IMR-90 (cell line): ENCODE measurements around the gene ARAP1. TPM values are rescaled to one million over a fixed set of nuclear protein-coding genes. Genes with fewer than 3 reads are reported as not detected.

Source experiments
- ATAC-seq: fragments of 200-7000 bp; cut with Tn5 transposase; 2 replicates; pipeline ENCODE4 v1.9.1; 2020; ENCODE audit warnings: low read depth, mild to moderate bottlenecking, moderate library complexity
- BruUV-seq: library from RNA; stranded (reverse); fragments of 400-500 nt; replicated peaks from 2 replicates; lab custom pipeline; 2021; lab: Mats Ljungman, UMichigan
- CTCF ChIA-PET: fragments of 300-600 bp; formaldehyde crosslinking; extraction: SDS; loops from one replicate; lab custom pipeline; 2021; ENCODE audit warnings: antibody characterized with exemption; lab: Yijun Ruan, JAX
- POLR2A ChIA-PET: fragments of 300-600 bp; sonication (Branson Sonifier 250); formaldehyde crosslinking; loops from one replicate; lab custom pipeline; 2022; ENCODE audit warnings: antibody characterized with exemption; ENCODE audit not compliant: unreplicated experiment; lab: Charles Lee
- DNase-seq: peaks from one replicate; pipeline ENCODE4 v3.0.0; 2013
- H2AFZ ChIP-seq: replicated peaks from 2 replicates; pipeline ENCODE3; 2013; ENCODE audit warnings: low read length, mild to moderate bottlenecking; ENCODE audit not compliant: poor library complexity
- H2AK5ac ChIP-seq: 2 replicates; pipeline ENCODE4 v1.6.1; 2013; ENCODE audit warnings: low read depth, low read length, inconsistent platforms
- H2AK9ac ChIP-seq: replicated peaks from 2 replicates; pipeline ENCODE3; 2013; ENCODE audit warnings: mild to moderate bottlenecking, low read depth, low read length, moderate library complexity; ENCODE audit not compliant: poor library complexity
- H2BK120ac ChIP-seq: 2 replicates; pipeline ENCODE4 v1.6.1; 2013; ENCODE audit warnings: low read depth, low read length, inconsistent platforms
- H2BK15ac ChIP-seq: 3 replicates; pipeline ENCODE4 v1.6.1; 2013; ENCODE audit warnings: low read depth, low read length, inconsistent platforms
- H2BK20ac ChIP-seq: 2 replicates; pipeline ENCODE4 v1.6.1; 2013; ENCODE audit warnings: low read depth, mild to moderate bottlenecking, inconsistent platforms, low read length, moderate library complexity
- H2BK5ac ChIP-seq: 2 replicates; pipeline ENCODE4 v1.6.1; 2013; ENCODE audit warnings: mild to moderate bottlenecking, low read depth, low read length, inconsistent platforms; ENCODE audit not compliant: poor library complexity, severe bottlenecking
- H3K14ac ChIP-seq: replicated peaks from 2 replicates; pipeline ENCODE4 v1.6.1; 2013; ENCODE audit warnings: low read depth, low read length, inconsistent platforms
- H3K18ac ChIP-seq: 2 replicates; pipeline ENCODE4 v1.6.1; 2013; ENCODE audit warnings: low read depth, low read length, control low read depth
- H3K23ac ChIP-seq: 2 replicates; pipeline ENCODE4 v1.6.1; 2013; ENCODE audit warnings: low read depth, low read length, inconsistent platforms
- H3K27ac ChIP-seq: 2 replicates; pipeline ENCODE4 v1.5.1; 2013; ENCODE audit warnings: mild to moderate bottlenecking, control low read depth, low read length; ENCODE audit not compliant: insufficient read depth
- H3K27me3 ChIP-seq: 2 replicates; pipeline ENCODE4 v1.6.1; 2013; ENCODE audit warnings: low read length; ENCODE audit not compliant: control insufficient read depth, insufficient read depth
- H3K36me3 ChIP-seq: 2 replicates; pipeline ENCODE4 v1.6.1; 2013; ENCODE audit warnings: low read length, mixed read lengths; ENCODE audit not compliant: control insufficient read depth, insufficient read depth
- H3K4ac ChIP-seq: 2 replicates; pipeline ENCODE4 v1.6.1; 2013; ENCODE audit warnings: low read depth, low read length, inconsistent platforms
- H3K4me1 ChIP-seq: 2 replicates; pipeline ENCODE4 v1.6.1; 2013; ENCODE audit warnings: low read length, mixed read lengths; ENCODE audit not compliant: control insufficient read depth, insufficient read depth
- H3K4me2 ChIP-seq: 2 replicates; pipeline ENCODE4 v1.6.1; 2013; ENCODE audit warnings: low read depth, mild to moderate bottlenecking, control low read depth, low read length, moderate library complexity
- H3K4me3 ChIP-seq: 2 replicates; pipeline ENCODE4 v1.5.1; 2013; ENCODE audit warnings: low read depth, mild to moderate bottlenecking, control low read depth, low read length, moderate library complexity; ENCODE audit not compliant: insufficient read depth
- H3K56ac ChIP-seq: 2 replicates; pipeline ENCODE4 v1.6.1; 2013; ENCODE audit warnings: low read length, inconsistent platforms; ENCODE audit not compliant: insufficient read depth; ENCODE audit errors: extremely low read depth
- H3K79me1 ChIP-seq, 2 experiments: 2 replicates each; pipeline ENCODE4 v1.6.1; 2013; ENCODE audit warnings: low read length in 2 of 2, inconsistent platforms in 1 of 2, low read depth in 1 of 2
- H3K9ac ChIP-seq: 2 replicates; pipeline ENCODE4 v1.6.1; 2013; ENCODE audit warnings: low read depth, low read length, control low read depth
- H3K9me1 ChIP-seq: 2 replicates; pipeline ENCODE4 v1.6.1; 2013; ENCODE audit warnings: low read length, inconsistent platforms; ENCODE audit not compliant: insufficient read depth
- H3K9me3 ChIP-seq: 2 replicates; pipeline ENCODE4 v1.6.1; 2013; ENCODE audit warnings: low read length; ENCODE audit not compliant: control insufficient read depth, insufficient read depth
- H4K20me1 ChIP-seq: 2 replicates; pipeline ENCODE4 v1.6.1; 2013; ENCODE audit warnings: low read length, inconsistent platforms; ENCODE audit not compliant: insufficient read depth
- H4K5ac ChIP-seq: 2 replicates; pipeline ENCODE4 v1.6.1; 2013; ENCODE audit warnings: mild to moderate bottlenecking, low read depth, low read length, control low read depth
- H4K8ac ChIP-seq, 2 experiments: 2 replicates each; pipeline ENCODE4 v1.6.1; 2013; ENCODE audit warnings: low read depth in 2 of 2, low read length in 2 of 2, control low read depth in 1 of 2, inconsistent platforms in 1 of 2
- H4K91ac ChIP-seq: 2 replicates; pipeline ENCODE4 v1.6.1; 2013; ENCODE audit warnings: low read depth, low read length, inconsistent platforms; ENCODE audit not compliant: insufficient read depth
- BHLHE40 ChIP-seq: fragments of 150-350 bp; IDR thresholded peaks from 2 replicates; pipeline ENCODE4 v1.6.1; 2016; ENCODE audit warnings: mild to moderate bottlenecking, low read depth, low read length
- CEBPB ChIP-seq: IDR thresholded peaks from 2 replicates; pipeline ENCODE4 v1.6.1; 2012; ENCODE audit warnings: low read depth, low read length, improper control_type of control experiment
- CHD1 ChIP-seq: IDR thresholded peaks from 2 replicates; pipeline ENCODE4 v1.6.1; 2012; ENCODE audit warnings: low read depth, low read length, improper control_type of control experiment
- ELK1 ChIP-seq: fragments of 150-350 bp; IDR thresholded peaks from 2 replicates; pipeline ENCODE4 v1.6.1; 2016; ENCODE audit warnings: low read depth, mild to moderate bottlenecking, low read length, moderate library complexity, borderline replicate concordance
- FOS ChIP-seq: fragments of 150-350 bp; IDR thresholded peaks from 2 replicates; pipeline ENCODE4 v1.6.1; 2016; ENCODE audit warnings: low read depth, low read length
- MAFK ChIP-seq: IDR thresholded peaks from 2 replicates; pipeline ENCODE4 v1.6.1; 2012; ENCODE audit warnings: low read depth, low read length, improper control_type of control experiment
- MAZ ChIP-seq: IDR thresholded peaks from 2 replicates; pipeline ENCODE4 v1.6.1; 2012; ENCODE audit warnings: low read depth, mild to moderate bottlenecking, low read length, improper control_type of control experiment, moderate library complexity, borderline replicate concordance
- NFE2L2 ChIP-seq: fragments of 150-350 bp; IDR thresholded peaks from 2 replicates; pipeline ENCODE4 v1.6.1; 2016; ENCODE audit warnings: low read depth, mild to moderate bottlenecking, low read length
- POLR2A ChIP-seq: IDR thresholded peaks from 2 replicates; pipeline ENCODE4 v1.6.1; 2012; ENCODE audit warnings: mild to moderate bottlenecking, low read depth, low read length
- RAD21 ChIP-seq: IDR thresholded peaks from 2 replicates; pipeline ENCODE4 v1.6.1; 2012; ENCODE audit warnings: low read length, improper control_type of control experiment
- RCOR1 ChIP-seq: IDR thresholded peaks from 2 replicates; pipeline ENCODE4 v1.6.1; 2012; ENCODE audit warnings: mild to moderate bottlenecking, low read length, improper control_type of control experiment; ENCODE audit not compliant: insufficient replicate concordance
- RFX5 ChIP-seq: IDR thresholded peaks from 2 replicates; pipeline ENCODE4 v1.8.0; 2012; ENCODE audit warnings: low read depth, mild to moderate bottlenecking, low read length, moderate library complexity
- SMC3 ChIP-seq: fragments of 150-350 bp; IDR thresholded peaks from 2 replicates; pipeline ENCODE4 v1.6.1; 2016; ENCODE audit warnings: low read depth, mild to moderate bottlenecking, antibody characterized with exemption, low read length, moderate library complexity
- USF2 ChIP-seq: fragments of 150-350 bp; IDR thresholded peaks from 2 replicates; pipeline ENCODE4 v1.6.1; 2017; ENCODE audit warnings: mild to moderate bottlenecking, antibody characterized with exemption, low read length, low read depth
- WGBS, 2 experiments: methylation state at CpG; one replicate each; pipeline versions ENCODE4 v1.1.5 to v1.1.7; 2013; ENCODE audit warnings: missing lambda C conversion rate in 2 of 2; ENCODE audit not compliant: insufficient read length in 1 of 2; ENCODE audit errors: extremely low coverage in 2 of 2; 5-methylcytosine and 5-hydroxymethylcytosine counted together
- dilution Hi-C: fragments of 300-500 bp; cut with HindIII; formaldehyde crosslinking; loops from one replicate; pipeline ENCODE4 v1.14.3; 2018; ENCODE audit warnings: low sequenced_read_pairs; ENCODE audit not compliant: unreplicated experiment
- in situ Hi-C: fragments of 300-500 bp; cut with MboI; formaldehyde crosslinking; loops from 3 replicates; pipeline ENCODE4 v1.14.3; 2019; ENCODE audit warnings: low sequenced_read_pairs, inconsistent platforms, mixed read lengths
- intact Hi-C: fragments of 100-400 bp; cut with micrococcal nuclease; formaldehyde crosslinking; loops from 2 replicates; pipeline ENCODE4 v1.10.0; 2022
- polyA plus RNA-seq, 3 experiments: library from polyadenylated mRNA; depleted of rRNA; stranded (reverse); fragments of >200 nt; gene quantifications; 2 replicates each; pipeline ENCODE4 v1.2.3, GENCODE V29; 2012; ENCODE audit warnings: low replicate concordance in 1 of 3
- total RNA-seq: library from RNA; depleted of rRNA; stranded (reverse); fragments of >200 nt; gene quantifications from 2 replicates; pipeline ENCODE4 v1.2.3, GENCODE V29; 2012

Gene ARAP1
- total and polyA plus RNA-seq, 2 of the 4 experiments (the other 2 are of a cell fraction), result 37.6 to 63.1 TPM

GRCh38 chr11:72737336-72737735, 14.9 kb downstream of the ARAP1 start:
- Histone ChIP-seq H3K79me1 (peaks cover 34 to 90% of the 10 kb centered on the region in 2 experiments), H3K9me3 (no peaks in the 10 kb centered on the region), H4K20me1 (peaks cover 8% of the 10 kb centered on the region; the same call in 1 of the 2 replicates), H3K27me3 (no peaks in the 10 kb centered on the region), H2AK5ac (peak overlapping the region; percentile 71; the same call in 1 of the 2 replicates), H3K4ac (peak overlapping the region; percentile 14; the same call in 1 of the 2 replicates), H3K9me1 (peaks cover 44% of the 10 kb centered on the region), H3K36me3 (no peaks in the 10 kb centered on the region), H3K4me2 (no peak overlapping the region), H3K9ac (no peak overlapping the region), H2BK20ac (peak overlapping the region; percentile 54; the same call in 1 of the 2 replicates), H3K23ac (no peak overlapping the region), H4K5ac (no peak overlapping the region), H3K18ac (no peak overlapping the region), H2AFZ (no peak overlapping the region), H4K91ac (no peak overlapping the region), H2BK15ac (peak overlapping the region; percentile 41; the same call in 1 of the 3 replicates), H3K56ac (no peak overlapping the region), H3K4me3 (no peak overlapping the region), H2BK120ac (peak overlapping the region; percentile 59), H4K8ac (peak overlapping the region; percentile 12 to 64; a peak in 2 of 4 replicates), H2BK5ac (no peak overlapping the region), H3K27ac (no peak overlapping the region; the same call in 1 of the 2 replicates), H2AK9ac (no peak overlapping the region), H3K14ac (0 out of 2 replicates have a peak overlapping the region, but pooled peaks have one; percentile 64), H3K4me1 (peaks cover 35% of the 10 kb centered on the region)
- ChIA-PET POLR2A (interaction anchor here (0.6 kb wide), 2 partner anchors 74 to 376 kb away, joined by 5 to 7 read pairs; no protein-coding TSS in a partner anchor), CTCF (interaction anchor here (0.6 to 1.4 kb wide), 3 partner anchors 12 to 57 kb away, joined by 3 to 4 read pairs (median 3); partner anchors contain the start of gene STARD10)
- dilution Hi-C loops (no loop called here), in situ Hi-C loops (no loop called here), intact Hi-C loops (no loop called here)
- DNase-seq (no peak), ATAC-seq (no peak)
- BruUV-seq, result no TSS peak
- 100% methylated on average over 1 of the region's 1 CpG; no CpG with 5 or more reads in 1 of the 2 experiments for WGBS, 2 experiments
- TF ChIP-seq CEBPB, result no peak
- no peak for TF ChIP-seq USF2
- TF ChIP-seq MAFK, result no peak
- TF ChIP-seq RCOR1, result no peak
- TF ChIP-seq POLR2A, result no peak
- TF ChIP-seq CHD1, result no peak
- TF ChIP-seq RFX5, result no peak
- no peak for TF ChIP-seq FOS
- no peak for TF ChIP-seq BHLHE40
- TF ChIP-seq MAZ, result no peak
- no peak for TF ChIP-seq NFE2L2
- no peak for TF ChIP-seq SMC3
- TF ChIP-seq RAD21, result no peak
- TF ChIP-seq ELK1, result no peak
